Spinal cord (tissue), 10 donors: ENCODE results near the gene PEX13. TPM values are rescaled to one million over a fixed set of nuclear protein-coding genes. Genes with fewer than 3 reads are reported as not detected.
"Not testable (repeated sequence)": the region's sequence is repeated elsewhere in the genome, so short reads cannot be mapped to it uniquely, and the experiment has no call there.

Experiments used
- DNase-seq, 6 donors: peaks; one replicate each; pipeline versions ENCODE4 v3.0.0 to v3.0.0-alpha.2; 2013 to 2015; ENCODE audit warnings: low spot score in 6 of 6, low read depth in 4 of 6
- H3K27ac ChIP-seq: one replicate; pipeline ENCODE4 v1.5.1; 2013; ENCODE audit warnings: low read depth, low read length, control low read depth
- H3K27me3 ChIP-seq: one replicate; pipeline ENCODE4 v1.6.1; 2013; ENCODE audit warnings: low read length; ENCODE audit not compliant: control insufficient read depth, insufficient read depth
- H3K36me3 ChIP-seq: one replicate; pipeline ENCODE4 v1.6.1; 2013; ENCODE audit warnings: low read length; ENCODE audit not compliant: control insufficient read depth, insufficient read depth
- H3K4me1 ChIP-seq: one replicate; pipeline ENCODE4 v1.6.1; 2013; ENCODE audit warnings: low read length; ENCODE audit not compliant: control insufficient read depth, insufficient read depth
- H3K4me3 ChIP-seq: one replicate; pipeline ENCODE4 v1.5.1; 2013; ENCODE audit warnings: low read depth, low read length, control low read depth
- H3K9me3 ChIP-seq: one replicate; pipeline ENCODE4 v1.6.1; 2013; ENCODE audit warnings: low read length; ENCODE audit not compliant: control insufficient read depth, insufficient read depth
- WGBS: methylation state at CpG from one replicate; pipeline ENCODE4 v1.1.5; 2013; ENCODE audit warnings: missing lambda C conversion rate; ENCODE audit not compliant: insufficient coverage; 5-methylcytosine and 5-hydroxymethylcytosine counted together
- polyA plus RNA-seq, 2 donors: library from polyadenylated mRNA; unstranded; fragments of 120-200 nt; gene quantifications; one replicate each; pipeline ENCODE4 v1.2.1, GENCODE V29; 2013; ENCODE audit not compliant: insufficient read length in 2 of 2
- total RNA-seq, 2 donors: library from RNA; depleted of rRNA in 1 of 2; stranded (reverse); fragments of 120-200 nt in 1 of 2; fragments of >200 nt in 1 of 2; gene quantifications; one replicate each; pipeline versions ENCODE4 v1.2.3 to v1.2.4, GENCODE V29; 2013 to 2014
- donor health status: healthy.

PEX13 gene
- total and polyA plus RNA-seq, 4 donors: 24.3 to 40.8 (median 26.2) TPM

DNA sequence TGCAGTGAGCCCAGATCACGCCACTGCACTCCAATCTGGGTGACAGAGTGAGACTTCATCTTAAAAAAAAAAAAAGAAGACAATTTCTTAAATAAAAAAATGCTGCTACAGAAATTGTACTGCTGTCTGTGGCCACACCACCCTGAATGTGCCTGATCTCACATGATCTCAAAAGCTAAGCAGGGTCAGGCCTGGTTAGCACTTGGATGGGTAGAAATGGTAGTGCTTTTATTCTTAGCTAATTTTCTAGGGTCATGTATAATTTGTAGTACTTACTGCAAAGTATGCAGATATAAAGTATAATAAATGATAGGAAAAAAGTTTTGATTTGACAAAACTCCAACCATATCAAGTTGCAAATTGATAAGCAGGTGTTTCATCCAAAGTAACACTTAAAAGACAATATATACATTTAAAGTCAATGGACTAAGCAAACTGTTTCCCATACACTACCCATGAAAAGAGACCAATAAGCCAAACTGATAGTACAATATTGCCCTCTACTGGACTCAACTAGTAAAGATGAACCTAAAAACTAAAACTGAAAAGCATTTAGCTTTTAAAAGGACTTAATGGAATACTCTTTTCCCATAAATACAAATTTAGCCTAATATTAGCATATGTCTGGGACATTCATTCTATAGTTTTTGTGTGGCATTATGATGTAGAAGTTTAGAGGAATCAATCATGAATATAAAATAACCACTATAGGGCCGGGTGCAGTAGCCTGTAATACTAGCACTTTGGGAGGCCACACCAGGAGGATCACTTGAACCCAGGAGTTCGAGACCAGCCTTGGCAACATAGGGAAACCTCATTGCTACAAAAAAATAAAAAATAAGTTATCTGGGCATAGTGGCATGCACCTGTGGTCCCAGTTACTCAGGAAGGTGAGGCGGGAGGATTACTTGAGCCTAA is 18.6 kb upstream of the PEX13 start:
- no peaks in the 10 kb centered on the region for H3K9me3 ChIP-seq
- 100% methylated on average over 2 of the region's 4 CpGs for WGBS
- peak in 4 of 6 donors; percentile 36 to 88 (median 59) for DNase-seq
- H3K27me3 ChIP-seq: no peaks in the 10 kb centered on the region
- no peaks in the 10 kb centered on the region for H3K4me1 ChIP-seq
- H3K4me3 ChIP-seq: no peak overlapping the region
- H3K27ac ChIP-seq: no peak overlapping the region
- no peaks in the 10 kb centered on the region for H3K36me3 ChIP-seq

- Histone ChIP-seq H3K36me3 (no peaks in the 10 kb centered on the region), H3K4me1 (no peaks in the 10 kb centered on the region), H3K27me3 (no peaks in the 10 kb centered on the region), H3K9me3 (no peaks in the 10 kb centered on the region), H3K4me3 (no peak overlapping the region), H3K27ac (no peak overlapping the region)
- no peak for DNase-seq
- WGBS: no CpG with 5 or more reads among the region's 3 CpGs
These were observed 11.8 kb upstream of the PEX13 start for GRCh38 chr2:61005736-61006135.

DNA sequence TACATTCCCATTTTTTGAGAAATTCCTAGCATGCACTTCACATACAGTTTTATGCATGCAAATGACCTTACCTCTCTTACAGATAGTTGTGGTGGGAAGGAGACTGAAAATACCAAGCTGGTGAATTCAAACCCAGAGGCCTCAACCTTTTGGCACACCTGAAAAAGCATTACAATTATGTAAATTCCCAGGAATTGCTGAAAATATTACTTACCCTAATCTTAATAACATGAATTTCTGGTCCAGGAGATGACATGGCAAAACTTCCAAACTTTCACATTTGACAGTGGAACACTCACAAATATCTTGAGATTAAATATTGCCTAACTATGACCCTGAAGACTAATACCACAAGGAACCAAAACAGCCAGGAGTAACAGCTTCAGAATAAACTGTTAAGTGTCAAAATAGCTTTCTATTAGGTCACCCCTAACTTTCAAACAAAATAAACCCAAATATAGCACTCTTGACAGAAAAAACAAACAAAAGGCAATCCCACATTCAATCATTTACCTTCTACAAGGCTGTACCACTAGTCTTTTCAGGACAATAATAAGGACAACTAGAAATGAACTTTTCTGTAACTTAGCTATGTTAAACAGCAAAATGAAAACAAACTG is 10.9 kb upstream of the PEX13 start:
- Histone ChIP-seq H3K36me3 (no peaks in the 10 kb centered on the region), H3K27ac (no peak overlapping the region), H3K27me3 (no peaks in the 10 kb centered on the region), H3K9me3 (no peaks in the 10 kb centered on the region), H3K4me3 (no peak overlapping the region), H3K4me1 (no peaks in the 10 kb centered on the region)
- DNase-seq: no peak

DNA sequence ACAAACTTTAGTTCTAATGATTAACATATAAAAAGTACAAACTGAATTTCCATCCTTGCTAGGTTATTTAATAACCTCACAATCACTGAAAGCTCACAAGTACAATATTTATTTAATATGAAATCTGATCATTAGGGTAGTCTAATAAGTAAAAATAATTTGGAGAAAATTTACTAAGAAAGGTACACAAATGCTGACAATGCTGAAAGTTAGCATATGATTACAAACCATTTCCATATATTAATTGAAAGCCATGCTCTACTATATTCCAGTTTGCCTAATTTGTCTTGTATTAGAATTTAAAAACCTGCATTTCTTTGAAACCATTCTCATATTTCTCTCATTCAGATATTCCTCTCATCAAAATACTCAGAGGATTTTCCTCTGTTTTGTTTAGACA is 8.2 kb upstream of the PEX13 start:
- no peaks in the 10 kb centered on the region for H3K4me1 ChIP-seq
- H3K27me3 ChIP-seq: no peaks in the 10 kb centered on the region
- H3K9me3 ChIP-seq: no peaks in the 10 kb centered on the region
- no peaks in the 10 kb centered on the region for H3K36me3 ChIP-seq
- H3K4me3 ChIP-seq: no peak overlapping the region
- no peak for DNase-seq
- H3K27ac ChIP-seq: no peak overlapping the region

DNA sequence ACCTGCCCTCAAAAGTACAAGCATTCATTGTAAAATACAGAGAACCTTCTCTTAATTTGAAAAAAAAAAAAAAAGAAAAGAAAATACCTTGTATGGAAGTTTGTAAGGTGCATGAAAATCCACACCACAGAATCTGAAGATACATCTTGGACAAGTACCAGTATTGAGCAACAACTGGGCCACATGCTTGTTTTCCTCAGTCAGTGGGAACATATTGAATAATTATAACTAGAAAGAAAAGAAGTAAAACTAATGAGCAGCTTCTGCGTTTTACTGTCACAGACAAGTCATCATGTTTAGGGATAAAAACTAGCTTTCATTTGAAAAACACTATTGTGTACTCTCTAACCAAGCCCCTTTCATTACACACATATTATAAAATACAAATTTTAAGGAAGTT is 5.8 kb upstream of the PEX13 start:
- no peak for DNase-seq
- Histone ChIP-seq H3K4me1 (no peaks in the 10 kb centered on the region), H3K27me3 (no peaks in the 10 kb centered on the region), H3K4me3 (no peak overlapping the region), H3K36me3 (no peaks in the 10 kb centered on the region), H3K27ac (no peak overlapping the region), H3K9me3 (no peaks in the 10 kb centered on the region)
- WGBS: no CpG with 5 or more reads among the region's 1 CpG

GRCh38 chr2:61012303-61012702 is 5.2 kb upstream of the PEX13 start:
- not testable (repeated sequence) for H3K27ac ChIP-seq, H3K27me3 ChIP-seq, H3K4me1 ChIP-seq, DNase-seq, H3K9me3 ChIP-seq, H3K36me3 ChIP-seq, H3K4me3 ChIP-seq
- no CpG with 5 or more reads among the region's 2 CpGs for WGBS

- Histone ChIP-seq H3K4me1 (no peaks in the 10 kb centered on the region), H3K4me3 (no peak overlapping the region), H3K9me3 (no peaks in the 10 kb centered on the region), H3K27me3 (no peaks in the 10 kb centered on the region), H3K27ac (no peak overlapping the region), H3K36me3 (no peaks in the 10 kb centered on the region)
- 64% methylated on average over 1 of the region's 3 CpGs for WGBS
- no peak for DNase-seq
These were observed 4.1 kb upstream of the PEX13 start for GRCh38 chr2:61013382-61013781.

GRCh38 chr2:61014763-61015162 is 2.8 kb upstream of the PEX13 start:
- H3K9me3 ChIP-seq: no peaks in the 10 kb centered on the region
- no peak overlapping the region for H3K27ac ChIP-seq
- no peak for DNase-seq
- no peaks in the 10 kb centered on the region for H3K4me1 ChIP-seq
- H3K4me3 ChIP-seq: no peak overlapping the region
- 100% methylated on average over 1 of the region's 3 CpGs for WGBS
- H3K36me3 ChIP-seq: no peaks in the 10 kb centered on the region
- no peaks in the 10 kb centered on the region for H3K27me3 ChIP-seq

- Histone ChIP-seq H3K9me3 (no peaks in the 10 kb centered on the region), H3K27ac (no peak overlapping the region), H3K36me3 (peaks cover 2% of the 10 kb centered on the region), H3K4me1 (no peaks in the 10 kb centered on the region), H3K27me3 (no peaks in the 10 kb centered on the region), H3K4me3 (peak overlapping the region; percentile 99)
- DNase-seq: no peak
- no CpG with 5 or more reads among the region's 2 CpGs for WGBS
These were observed 1.5 kb upstream of the PEX13 start for GRCh38 chr2:61015976-61016375.
